Glomerular visceral epithelial cell (primary cell): ENCODE measurements around the gene VPS16.
"Not testable (repeated sequence)": the region's sequence is repeated elsewhere in the genome, so short reads cannot be mapped to it uniquely, and the experiment has no call there.

Experiments
- DNase-seq: peaks from one replicate; pipeline ENCODE4 v3.0.0-alpha.2; 2016; ENCODE audit errors: extremely low spot score

VPS16 gene

DNA sequence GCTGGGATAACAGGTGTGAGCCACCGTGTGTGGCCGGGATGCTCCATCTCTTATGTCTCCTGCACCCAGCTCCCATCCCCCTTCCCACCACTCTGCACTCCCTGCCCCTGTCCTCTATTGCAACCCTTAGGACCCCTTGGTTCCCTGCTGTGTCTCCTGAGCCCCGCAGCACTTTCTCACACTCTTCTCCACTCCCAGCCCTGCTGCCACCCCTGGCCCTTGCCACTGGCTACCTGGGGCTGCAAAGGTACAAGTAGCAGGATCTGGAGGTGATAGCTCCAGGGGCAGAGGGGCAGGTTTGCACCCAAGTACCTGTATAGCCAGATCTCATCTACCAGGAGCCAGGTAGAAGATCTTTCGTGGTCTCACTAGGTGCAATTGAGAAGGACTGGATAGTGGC lies 33.5 kb upstream of the VPS16 start:
- no peak for DNase-seq

DNA sequence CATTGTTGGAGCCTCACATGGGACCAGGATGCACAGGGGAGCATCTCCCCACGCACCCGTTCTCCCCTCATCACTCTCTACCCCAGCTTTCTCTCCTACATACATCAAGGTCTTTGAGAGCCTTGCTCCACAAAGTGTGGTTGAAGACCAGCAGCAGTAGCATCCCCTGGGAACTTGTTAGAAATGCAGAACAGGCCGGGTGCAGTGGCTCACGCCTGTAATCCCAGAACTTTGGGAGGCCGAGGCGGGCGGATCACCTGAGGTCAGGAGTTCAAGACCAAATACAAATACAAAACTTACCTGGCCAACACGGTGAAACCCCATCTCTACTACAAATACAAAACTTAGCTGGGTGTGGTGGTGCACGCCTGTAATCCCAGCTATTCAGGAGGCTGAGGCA lies 32.6 kb upstream of the VPS16 start:
- not testable (repeated sequence) for DNase-seq

DNA sequence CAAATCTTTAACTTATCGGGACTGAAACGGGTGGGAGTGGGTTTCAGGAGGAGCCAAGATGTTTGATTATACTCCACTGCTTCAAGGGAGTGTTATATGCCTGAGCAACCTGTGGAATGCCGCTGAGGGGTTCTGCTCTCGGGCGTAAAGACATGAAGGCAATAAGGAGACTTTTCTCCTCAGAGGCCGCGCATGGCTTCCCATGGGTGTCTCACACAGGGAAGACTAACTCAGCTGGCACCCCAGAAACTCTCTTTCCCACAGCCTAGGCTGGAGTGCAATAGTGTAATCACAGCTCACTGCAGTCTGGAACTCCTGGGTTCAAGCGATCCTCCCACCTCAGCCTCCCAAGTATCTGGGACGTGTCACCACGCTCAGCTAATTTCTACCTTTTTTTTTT lies 30.9 kb upstream of the VPS16 start:
- DNase-seq, result peak; percentile 27

DNA sequence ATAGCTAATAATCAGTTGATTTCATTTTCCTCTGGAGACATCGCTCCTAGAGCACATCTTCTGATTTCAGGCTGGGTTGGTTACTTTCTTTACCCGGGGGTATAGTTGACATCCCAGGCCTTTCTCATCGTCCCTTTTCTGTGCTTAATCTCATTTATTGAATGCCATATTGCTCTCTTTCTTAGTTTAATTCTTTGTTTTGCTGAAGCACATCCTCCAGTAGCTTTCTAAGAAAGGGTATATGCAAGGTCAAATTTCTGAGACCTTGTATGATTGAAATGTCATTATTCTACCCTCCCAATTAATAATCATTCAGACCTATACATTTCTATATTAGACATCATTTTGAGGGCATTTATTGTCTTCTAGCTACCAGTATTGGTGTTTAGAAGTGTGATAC lies 28.4 kb upstream of the VPS16 start:
- DNase-seq, result no peak

DNA sequence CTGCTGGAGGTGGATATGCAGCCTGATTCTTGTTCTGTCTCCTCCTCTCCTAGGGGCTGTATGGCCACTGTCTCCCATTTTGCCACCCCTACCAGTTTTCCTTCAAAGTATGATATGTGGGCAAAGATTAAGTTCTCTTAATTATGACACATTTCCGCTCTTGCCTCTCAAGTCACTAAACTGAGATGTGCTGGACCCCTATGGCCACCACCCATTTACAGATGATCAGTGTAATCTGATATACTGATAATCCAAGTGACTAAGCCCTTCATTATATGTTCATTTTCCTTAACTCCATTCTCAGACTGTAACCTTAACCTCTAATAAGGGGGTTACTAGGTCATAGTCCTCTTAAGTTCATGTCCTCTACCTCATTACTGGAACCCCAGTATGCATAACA lies 26.5 kb upstream of the VPS16 start:
- DNase-seq, result no peak

DNA sequence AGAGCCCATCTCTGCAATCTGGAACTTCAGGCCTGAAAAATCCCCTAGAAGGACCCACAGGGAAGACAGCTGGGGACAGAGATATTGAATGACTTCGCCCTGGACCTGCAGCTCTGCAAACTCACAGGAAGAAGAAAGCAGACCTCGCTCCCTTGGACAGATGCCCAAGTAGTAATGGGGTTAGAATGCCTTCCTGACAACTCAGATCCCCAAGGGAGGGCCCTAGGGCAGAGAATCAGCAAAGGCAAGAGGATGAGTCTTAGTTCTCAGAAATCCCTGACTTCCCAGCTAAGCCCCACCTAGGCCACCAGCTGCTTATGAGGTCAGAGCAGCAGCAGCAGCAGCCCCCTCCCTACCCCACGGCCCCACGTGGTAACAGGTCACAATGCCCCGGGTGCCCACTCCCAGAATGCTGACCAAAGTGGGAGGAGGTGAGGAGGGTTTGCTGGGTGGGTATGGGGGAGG lies 25.9 kb upstream of the VPS16 start, which contains the start of gene C20orf141:
TSS of gene C20orf141 (plus strand) at position 401 of the 465 bp plus-strand sequence. CDS start 198 bp downstream, outside the sequence.
- DNase-seq, result peak; percentile 93

DNA sequence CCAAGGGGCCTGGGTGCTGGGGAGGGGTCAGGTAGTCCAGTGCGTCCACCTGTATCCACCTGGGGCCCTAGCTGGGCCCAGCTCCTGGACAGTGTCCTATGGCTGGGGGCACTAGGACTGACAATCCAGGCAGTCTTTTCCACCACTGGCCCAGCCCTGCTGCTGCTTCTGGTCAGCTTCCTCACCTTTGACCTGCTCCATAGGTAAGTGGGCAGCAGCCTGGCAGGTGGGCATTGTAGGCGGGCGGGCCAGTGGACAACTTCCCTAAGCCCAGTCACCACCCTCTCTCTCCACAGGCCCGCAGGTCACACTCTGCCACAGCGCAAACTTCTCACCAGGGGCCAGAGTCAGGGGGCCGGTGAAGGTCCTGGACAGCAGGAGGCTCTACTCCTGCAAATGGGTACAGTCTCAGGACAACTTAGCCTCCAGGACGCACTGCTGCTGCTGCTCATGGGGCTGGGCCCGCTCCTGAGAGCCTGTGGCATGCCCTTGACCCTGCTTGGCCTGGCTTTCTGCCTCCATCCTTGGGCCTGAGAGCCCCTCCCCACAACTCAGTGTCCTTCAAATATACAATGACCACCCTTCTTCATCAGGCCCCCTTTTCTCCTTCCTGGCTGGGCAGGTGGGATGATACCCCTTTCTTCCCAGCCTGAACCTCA lies 25.2 kb upstream of the VPS16 start:
- DNase-seq, result no peak

DNA sequence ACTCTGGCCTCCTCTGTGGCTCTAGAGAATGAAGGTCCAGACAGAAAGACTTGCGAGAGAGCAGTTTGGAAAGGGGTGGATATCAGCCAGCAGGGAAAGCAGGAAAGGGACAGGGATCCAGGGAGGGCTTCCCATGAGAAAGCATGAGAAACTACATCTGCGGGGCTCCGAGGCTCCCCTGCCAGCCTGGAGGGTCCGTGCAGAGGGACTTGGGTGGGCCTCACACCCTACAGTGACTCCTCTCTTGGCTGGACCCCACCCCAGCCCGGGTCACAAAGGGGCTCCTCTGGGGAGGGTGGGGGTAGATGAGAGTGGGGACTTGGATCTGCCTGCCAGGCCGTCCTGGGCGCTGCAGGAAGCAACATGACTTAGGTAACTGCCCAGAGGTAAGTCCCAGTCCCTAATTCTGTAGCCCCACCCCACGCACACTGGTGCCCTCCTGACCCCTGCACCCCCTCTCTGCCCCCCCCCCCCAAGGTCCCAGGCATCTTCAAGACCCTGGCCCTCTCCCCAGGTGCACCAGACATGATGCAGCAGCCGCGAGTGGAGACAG lies 24.4 kb upstream of the VPS16 start, which contains the start of gene TMEM239:
TSS of gene TMEM239 (plus strand) at position 335 of the 553 bp plus-strand sequence. CDS start at position 526, 191 bp downstream.
- no peak for DNase-seq

DNA sequence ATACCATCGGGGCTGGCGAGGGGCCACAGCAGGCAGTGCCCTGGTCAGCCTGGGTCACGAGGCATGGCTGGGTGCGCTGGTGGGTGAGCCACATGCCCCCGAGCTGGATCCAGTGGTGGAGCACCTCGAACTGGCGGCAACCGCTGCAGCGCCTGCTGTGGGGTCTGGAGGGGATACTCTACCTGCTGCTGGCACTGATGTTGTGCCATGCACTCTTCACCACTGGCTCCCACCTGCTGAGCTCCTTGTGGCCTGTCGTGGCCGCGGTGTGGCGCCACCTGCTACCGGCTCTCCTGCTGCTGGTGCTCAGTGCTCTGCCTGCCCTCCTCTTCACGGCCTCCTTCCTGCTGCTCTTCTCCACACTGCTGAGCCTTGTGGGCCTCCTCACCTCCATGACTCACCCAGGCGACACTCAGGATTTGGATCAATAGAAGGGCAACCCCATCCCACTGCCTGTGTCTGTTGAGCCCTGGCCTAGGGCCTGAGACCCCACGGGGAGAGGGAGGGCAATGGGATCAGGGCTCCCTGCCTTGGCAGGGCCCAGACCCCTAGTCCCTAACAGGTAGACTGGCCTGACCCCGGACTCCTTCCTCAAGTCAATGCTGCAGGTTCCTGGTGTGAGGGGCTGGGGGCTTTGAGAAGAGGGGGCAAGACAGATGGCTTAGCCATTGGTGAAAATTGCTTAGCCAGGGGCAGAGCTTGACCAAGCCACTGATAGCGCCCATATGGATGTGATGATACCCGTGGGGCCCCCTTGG lies 23.8 kb upstream of the VPS16 start:
- DNase-seq, result no peak

DNA sequence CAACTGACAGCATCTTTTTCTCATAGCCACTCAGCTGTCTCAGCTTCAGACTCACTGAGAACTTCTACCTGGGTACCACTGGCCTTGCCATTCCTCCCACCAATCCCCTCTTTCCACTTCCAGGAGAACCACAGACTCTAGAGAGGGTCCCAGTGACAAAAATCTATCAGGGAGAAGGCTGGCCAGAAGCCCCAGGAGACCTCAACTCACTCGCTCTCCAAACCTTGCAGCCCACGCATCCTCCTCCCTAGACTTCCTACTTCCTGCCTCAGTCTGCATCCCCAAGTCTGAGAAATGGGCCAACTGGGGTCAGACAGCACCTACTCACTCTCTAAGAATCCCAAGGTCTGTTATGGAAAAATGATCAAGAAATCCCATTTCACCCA lies 23.2 kb upstream of the VPS16 start:
- no peak for DNase-seq

DNA sequence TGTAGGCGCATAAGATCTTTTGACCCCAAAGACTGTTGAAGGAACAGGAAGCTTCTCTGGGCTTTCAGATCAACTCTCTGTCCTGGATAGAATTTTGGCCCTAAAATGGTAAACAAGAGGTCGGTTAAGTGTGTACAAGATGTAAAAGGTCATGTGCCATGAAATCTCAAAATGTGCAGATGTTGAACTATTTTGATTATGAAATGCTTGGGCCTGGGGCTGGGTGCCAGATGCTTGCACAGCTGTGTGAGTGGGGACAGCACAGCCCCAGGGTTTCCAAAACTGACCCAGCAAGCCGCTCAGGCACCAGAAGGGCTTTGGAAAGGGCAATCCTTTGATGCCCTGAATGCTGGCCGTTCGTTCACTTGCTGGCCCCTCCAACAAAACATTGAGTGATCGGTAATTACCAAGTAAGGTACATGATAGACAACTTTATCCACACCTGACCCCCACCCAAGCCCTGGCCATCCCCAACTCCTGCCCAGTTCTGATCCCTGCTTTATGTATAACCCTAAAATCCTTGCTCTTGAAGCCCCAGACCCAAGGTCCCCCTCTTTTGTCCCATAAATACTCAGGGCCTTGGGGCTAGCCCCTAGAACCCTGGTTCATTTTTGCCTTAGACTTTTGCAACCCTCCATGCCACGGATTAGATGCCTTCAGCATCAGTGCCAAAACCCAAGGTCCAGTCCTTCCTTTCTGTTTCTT lies 22.5 kb upstream of the VPS16 start:
- DNase-seq, result no peak

DNA sequence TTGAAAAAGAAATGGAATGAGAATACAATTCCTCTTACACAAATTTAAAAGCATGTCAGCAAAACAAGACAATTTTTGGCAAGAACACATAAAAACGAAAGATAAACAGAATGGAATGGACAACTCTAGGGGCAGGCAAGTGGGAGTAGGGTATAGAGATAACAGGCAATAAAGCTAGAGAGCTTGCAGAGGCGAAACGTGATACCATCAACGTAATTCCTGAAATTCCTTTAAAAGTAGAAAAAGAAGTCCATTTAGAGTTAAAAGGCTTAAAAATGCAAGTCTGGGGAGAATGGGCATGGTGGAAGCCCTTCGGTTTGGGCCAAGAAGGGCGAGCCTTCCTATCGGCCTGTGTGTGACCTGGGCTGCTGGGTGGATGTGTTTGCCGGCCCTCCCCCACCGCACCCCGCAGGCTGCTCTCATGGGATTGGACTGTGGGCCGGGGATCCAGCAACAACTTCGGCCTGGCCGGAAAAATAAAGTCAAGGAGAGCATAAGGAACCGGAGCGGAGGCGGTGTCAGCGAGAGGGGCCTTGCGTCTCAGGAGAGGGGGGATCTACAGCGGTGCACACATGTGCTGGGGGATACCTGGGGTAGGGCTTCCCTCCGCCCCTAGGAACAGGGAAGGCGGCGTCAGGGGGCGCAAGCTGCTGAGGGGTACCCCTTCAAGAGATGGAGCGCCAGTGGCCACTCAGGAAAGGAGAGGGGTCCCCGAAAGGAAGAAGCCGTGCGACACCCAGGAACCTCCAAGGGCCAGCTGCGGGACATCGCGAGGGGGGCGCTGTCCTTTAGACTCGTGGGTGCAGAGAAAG lies 20.3 kb upstream of the VPS16 start:
- DNase-seq, result no peak

DNA sequence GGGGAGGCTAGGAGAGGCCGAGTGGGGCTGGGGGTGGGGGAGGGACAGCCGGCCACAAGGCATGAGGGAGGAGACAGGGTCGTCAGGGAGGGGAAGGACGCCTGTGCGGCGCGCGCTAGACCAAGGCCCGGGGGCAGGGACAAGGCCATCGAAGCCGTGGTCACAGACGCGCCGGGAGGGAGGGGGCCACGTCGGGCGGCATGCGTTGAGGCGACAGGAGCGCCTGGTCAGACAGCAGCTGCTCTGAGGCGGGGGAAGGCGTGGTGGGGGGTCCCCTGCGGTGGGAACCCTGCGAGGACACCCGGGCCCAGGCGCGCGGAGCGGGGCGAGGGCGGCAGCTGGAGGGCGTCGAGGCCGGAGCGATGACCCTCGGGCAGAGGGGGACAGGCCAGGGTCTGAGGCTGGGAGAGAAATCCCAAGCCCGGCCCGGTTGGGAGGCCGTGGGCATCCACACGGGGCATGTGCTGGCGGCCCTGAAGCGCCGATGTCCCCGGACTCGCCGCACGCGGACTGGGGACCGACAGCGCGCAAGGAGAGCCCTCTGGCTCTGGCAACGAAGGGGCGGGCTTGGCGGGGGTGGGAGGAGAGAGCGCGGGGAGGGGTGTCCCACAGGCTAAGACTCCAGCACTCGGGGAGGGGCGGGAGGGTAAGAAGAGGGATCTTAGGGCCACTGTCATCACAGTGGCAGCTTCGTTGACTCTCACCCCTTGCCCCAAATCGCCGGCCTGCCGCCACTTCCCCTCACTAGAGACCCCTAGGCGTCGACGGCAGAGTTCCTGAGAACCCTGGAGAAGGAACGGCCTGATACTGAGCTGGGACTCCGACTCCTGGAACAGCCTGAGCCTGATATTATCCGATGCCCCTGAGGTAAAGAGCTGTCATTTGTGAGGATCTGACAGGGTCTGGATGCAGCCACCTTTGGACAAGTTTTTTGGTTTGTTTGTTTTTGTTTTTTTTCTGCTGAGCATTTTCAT lies 19.4 kb upstream of the VPS16 start:
- no peak for DNase-seq

DNA sequence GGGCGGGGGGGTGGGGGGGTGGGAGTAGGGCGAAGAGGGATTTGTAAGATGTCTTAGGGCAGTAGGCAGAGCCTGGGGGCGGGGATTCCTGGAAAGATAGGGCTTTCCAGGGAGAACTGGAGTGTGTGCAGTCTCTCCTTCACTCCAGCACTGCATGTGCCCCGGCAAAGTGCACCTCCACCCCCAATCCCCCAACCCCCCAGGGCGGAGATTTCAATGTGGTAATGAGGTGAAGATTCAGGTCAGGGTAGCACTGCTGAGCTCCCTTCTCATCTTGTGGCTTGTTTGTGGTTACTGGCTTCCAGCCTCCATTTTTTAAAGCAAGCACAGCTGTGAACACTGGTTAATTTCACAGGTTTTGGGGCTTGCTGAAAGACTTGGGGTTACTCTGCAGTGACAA lies 18.5 kb upstream of the VPS16 start:
- peak; percentile 54 for DNase-seq

DNA sequence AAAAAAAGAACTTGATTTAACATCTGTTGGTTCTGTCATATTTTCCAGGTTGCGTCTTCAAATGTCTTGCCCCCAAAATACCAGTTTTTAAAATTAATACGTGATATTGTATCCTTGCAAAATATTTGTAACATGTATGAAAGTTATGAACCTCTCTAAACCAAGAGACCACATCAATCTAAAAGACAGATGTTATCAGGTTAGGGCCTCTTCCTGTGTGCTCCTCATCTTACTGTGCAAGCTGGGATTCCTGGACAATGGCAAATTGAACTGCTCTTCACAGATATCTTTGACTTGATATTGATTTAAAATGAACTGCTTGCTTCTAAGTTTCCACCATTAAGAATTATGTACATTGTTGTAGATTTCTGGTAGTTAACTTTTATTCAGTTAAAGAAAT lies 14.8 kb upstream of the VPS16 start:
- no peak for DNase-seq

DNA sequence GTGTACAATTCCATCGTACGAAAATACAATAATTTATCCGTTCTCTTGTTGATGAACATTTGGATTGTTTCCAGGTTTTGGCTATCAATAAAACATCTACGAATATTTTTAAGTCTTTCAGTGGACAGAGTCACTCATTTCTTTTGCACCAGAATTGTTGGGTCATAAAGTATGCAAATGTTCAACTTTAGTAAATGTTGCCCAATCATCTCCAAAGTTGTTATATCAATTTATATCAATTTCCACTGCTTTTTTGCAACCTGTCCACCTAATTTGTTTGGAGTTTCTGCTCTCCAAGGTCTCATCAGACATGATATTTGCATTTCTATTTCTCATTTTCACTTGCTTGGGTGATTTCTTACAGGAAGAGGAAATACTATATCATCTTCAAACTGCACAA lies 13.9 kb upstream of the VPS16 start:
- no peak for DNase-seq

DNA sequence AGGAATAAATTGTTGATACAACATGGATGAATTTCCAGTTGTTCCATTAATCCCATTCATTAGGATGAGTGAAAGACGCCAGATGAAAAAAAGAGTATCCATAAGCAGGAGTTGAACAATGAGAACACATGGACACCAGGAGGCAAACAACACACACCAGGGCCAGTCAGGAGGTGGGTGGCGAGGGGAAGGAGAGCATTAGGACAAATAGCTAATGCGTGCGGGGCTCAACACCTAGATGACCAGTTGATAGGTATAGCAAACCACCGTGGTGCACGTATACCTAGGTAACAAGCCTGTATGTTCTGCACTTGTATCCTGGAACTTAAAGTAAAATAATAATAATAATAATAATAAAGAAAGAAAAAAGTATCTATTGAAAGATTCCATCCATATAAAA lies 11.2 kb upstream of the VPS16 start:
- DNase-seq, result no peak

DNA sequence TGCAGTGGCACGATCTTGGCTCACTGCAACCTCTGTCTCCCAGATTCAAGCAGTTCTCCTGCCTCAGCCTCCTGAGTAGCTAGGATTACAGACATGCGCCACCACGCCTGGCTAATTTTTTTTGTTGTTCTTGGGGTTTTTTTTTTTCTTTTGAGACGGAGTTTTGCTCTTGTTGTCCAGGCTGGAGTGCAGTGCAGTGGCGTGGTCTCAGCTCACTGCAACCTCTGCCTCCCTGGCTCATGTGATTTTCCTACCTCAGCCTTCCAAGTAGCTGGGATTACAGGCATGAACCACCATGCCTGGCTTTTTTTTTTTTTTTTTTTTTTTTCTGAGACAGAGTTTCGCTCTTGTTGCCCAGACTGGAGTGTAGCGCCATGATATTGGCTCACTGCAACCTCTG lies 9.3 kb upstream of the VPS16 start:
- not testable (repeated sequence) for DNase-seq

DNA sequence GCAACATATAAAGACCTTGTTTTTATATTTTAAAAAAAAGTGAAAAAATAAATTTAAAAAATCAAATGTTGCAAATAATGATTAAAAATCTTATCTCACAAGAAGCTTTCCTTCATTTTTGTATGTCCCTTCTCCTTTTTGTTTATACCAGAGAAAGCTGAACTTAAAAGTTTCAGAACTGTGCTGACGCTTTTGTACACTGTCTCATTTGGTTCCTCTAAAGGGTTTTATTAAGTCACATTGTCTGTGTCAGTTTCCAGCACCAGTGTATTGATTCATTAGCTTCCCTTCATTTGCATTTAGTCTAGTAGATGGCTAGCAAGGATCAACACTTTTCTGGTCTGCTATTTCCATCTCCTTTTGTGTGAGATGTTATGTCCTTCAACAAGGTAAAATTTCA lies 6.8 kb upstream of the VPS16 start:
- DNase-seq, result no peak

DNA sequence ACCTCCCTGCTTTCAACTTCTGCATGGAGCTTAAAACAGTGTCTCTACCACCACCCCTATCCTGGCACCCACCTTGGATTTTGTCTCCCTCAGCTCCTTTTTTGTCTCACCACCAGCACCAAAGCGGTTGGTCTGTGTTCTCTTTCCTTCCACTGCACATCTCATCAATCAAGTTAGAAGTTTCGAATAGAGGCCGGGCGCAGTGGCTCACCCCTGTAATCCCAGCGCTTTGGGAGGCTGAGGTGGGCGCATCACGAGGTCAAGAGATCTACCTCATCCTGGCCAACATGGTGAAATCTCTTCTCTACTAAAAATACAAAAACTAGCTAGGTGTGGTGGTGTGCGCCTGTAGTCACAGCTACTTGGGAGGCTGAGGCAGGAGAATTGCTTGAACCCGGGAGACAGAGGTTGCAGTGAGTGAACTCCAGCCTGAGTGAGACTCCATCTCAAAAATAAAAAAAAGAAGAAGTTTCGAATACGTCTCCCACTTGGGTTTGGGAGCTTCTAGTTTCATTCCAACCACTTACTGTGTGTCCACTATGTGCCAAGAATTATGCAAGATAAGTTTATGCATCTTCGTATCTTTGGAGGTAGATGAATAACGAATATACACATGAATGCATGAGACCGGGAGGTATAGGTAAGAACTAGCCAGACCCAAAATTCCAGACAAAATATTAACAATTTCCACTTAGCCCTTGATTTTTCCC lies 6.0 kb upstream of the VPS16 start:
- DNase-seq, result no peak
